WTC11 (cell line): ENCODE data around the gene PLTP. TPM values are rescaled to one million over a fixed set of nuclear protein-coding genes. Genes with fewer than 3 reads are reported as not detected.
A peak's percentile ranks its signal among the peaks of the same experiment; 100 is the strongest.

Experiments used
- ESRRA ChIP-seq: sonication (generic); formaldehyde crosslinking; IDR thresholded peaks from 2 replicates; pipeline ENCODE4 v1.8.1; 2022; ENCODE audit warnings: mild to moderate bottlenecking, missing genetic modification reagents, borderline replicate concordance
- FOXK1 ChIP-seq: sonication (generic); formaldehyde crosslinking; IDR thresholded peaks from 2 replicates; pipeline ENCODE4 v1.8.0; 2022; ENCODE audit warnings: mild to moderate bottlenecking, moderate library complexity, missing genetic modification reagents
- JUN ChIP-seq: sonication (generic); formaldehyde crosslinking; IDR thresholded peaks from 2 replicates; pipeline ENCODE4 v1.8.0; 2023; ENCODE audit warnings: mild to moderate bottlenecking, missing genetic modification reagents
- NFATC4 ChIP-seq: fragments of 250-450 bp; sonication (Bioruptor Pico); IDR thresholded peaks from 2 replicates; pipeline ENCODE4 v1.9.0; 2021; ENCODE audit warnings: mild to moderate bottlenecking
- SOX15 ChIP-seq: fragments of 250-450 bp; sonication (Bioruptor Pico); IDR thresholded peaks from 2 replicates; pipeline ENCODE4 v1.9.0; 2021; ENCODE audit warnings: mild to moderate bottlenecking
- ZNF396 ChIP-seq: fragments of 250-450 bp; sonication (Bioruptor Pico); IDR thresholded peaks from 2 replicates; pipeline ENCODE4 v1.8.0; 2021; ENCODE audit warnings: mild to moderate bottlenecking, moderate library complexity, borderline replicate concordance
- total RNA-seq: library from RNA; stranded (reverse); gene quantifications from 3 replicates; pipeline ENCODE4 v1.2.3, GENCODE V29; 2021
- TF ChIP-seq, protein P1 (sequence below): fragments of 250-450 bp; sonication (Bioruptor Pico); IDR thresholded peaks from 2 replicates; pipeline ENCODE4 v1.8.0; 2021; ENCODE audit warnings: mild to moderate bottlenecking
- TF ChIP-seq, protein P2 (sequence below): fragments of 250-450 bp; sonication (Bioruptor Pico); IDR thresholded peaks from 2 replicates; pipeline ENCODE4 v1.9.0; 2021; ENCODE audit warnings: mild to moderate bottlenecking, borderline replicate concordance
- TF ChIP-seq, protein P3 (sequence below): sonication (generic); formaldehyde crosslinking; IDR thresholded peaks from 2 replicates; pipeline ENCODE4 v1.8.0; 2022; ENCODE audit warnings: mild to moderate bottlenecking, missing genetic modification reagents
- TF ChIP-seq, protein P4 (sequence below): sonication (generic); formaldehyde crosslinking; IDR thresholded peaks from 2 replicates; pipeline ENCODE4 v1.8.0; 2023; ENCODE audit warnings: missing genetic modification reagents, mild to moderate bottlenecking, borderline replicate concordance
- TF ChIP-seq, protein P5 (sequence below): sonication (generic); formaldehyde crosslinking; IDR thresholded peaks from 2 replicates; pipeline ENCODE4 v1.8.1; 2023; ENCODE audit warnings: mild to moderate bottlenecking, missing genetic modification reagents, moderate library complexity
- TF ChIP-seq, protein P6 (sequence below): fragments of 250-450 bp; sonication (Bioruptor Pico); conservative IDR thresholded peaks from 2 replicates; pipeline ENCODE4 v1.9.0; 2021; ENCODE audit warnings: mild to moderate bottlenecking
- TF ChIP-seq, protein P7 (sequence below): sonication (generic); formaldehyde crosslinking; IDR thresholded peaks from 2 replicates; pipeline ENCODE4 v1.8.0; 2023; ENCODE audit warnings: missing genetic modification reagents

PLTP gene
- total RNA-seq, 1 experiment from 2014 or later, result 109 TPM

DNA sequence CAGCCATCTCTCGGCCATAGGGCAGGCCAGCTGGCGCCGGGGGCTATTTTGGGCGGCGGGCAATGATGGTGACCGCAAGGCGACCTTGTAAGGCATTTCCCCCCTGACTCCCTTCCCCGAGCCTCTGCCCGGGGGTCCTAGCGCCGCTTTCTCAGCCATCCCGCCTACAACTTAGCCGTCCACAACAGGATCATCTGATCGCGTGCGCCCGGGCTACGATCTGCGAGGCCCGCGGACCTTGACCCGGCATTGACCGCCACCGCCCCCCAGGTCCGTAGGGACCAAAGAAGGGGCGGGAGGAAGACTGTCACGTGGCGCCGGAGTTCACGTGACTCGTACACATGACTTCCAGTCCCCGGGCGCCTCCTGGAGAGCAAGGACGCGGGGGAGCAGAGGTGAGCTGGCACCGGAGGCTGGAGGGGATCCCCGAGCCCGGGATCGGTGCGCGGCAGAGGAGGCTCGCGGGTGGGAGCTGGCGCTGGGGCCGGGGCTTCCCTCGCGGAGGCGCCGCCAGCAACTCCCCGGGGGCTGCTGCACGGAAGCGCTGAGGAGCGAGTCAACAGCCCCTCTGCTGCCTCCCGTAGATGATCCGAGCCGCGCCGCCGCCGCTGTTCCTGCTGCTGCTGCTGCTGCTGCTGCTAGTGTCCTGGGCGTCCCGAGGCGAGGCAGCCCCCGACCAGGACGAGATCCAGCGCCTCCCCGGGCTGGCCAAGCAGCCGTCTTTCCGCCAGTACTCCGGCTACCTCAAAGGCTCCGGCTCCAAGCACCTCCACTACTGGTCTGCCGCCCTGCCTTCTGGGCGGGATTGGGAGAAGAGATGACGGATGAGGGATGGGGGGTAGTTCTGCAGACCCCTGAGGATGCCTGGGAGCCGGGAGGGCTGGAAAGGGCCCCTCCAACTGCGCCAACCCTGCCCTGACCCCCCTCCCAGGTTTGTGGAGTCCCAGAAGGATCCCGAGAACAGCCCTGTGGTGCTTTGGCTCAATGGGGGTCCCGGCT, 20.7 kb downstream of the PLTP start, which contains the start of the genes CTSA and NEURL2 (continued):
- TF ChIP-seq, protein P1, sequence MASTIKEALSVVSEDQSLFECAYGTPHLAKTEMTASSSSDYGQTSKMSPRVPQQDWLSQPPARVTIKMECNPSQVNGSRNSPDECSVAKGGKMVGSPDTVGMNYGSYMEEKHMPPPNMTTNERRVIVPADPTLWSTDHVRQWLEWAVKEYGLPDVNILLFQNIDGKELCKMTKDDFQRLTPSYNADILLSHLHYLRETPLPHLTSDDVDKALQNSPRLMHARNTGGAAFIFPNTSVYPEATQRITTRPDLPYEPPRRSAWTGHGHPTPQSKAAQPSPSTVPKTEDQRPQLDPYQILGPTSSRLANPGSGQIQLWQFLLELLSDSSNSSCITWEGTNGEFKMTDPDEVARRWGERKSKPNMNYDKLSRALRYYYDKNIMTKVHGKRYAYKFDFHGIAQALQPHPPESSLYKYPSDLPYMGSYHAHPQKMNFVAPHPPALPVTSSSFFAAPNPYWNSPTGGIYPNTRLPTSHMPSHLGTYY, result no peak
- TF ChIP-seq, protein P2, sequence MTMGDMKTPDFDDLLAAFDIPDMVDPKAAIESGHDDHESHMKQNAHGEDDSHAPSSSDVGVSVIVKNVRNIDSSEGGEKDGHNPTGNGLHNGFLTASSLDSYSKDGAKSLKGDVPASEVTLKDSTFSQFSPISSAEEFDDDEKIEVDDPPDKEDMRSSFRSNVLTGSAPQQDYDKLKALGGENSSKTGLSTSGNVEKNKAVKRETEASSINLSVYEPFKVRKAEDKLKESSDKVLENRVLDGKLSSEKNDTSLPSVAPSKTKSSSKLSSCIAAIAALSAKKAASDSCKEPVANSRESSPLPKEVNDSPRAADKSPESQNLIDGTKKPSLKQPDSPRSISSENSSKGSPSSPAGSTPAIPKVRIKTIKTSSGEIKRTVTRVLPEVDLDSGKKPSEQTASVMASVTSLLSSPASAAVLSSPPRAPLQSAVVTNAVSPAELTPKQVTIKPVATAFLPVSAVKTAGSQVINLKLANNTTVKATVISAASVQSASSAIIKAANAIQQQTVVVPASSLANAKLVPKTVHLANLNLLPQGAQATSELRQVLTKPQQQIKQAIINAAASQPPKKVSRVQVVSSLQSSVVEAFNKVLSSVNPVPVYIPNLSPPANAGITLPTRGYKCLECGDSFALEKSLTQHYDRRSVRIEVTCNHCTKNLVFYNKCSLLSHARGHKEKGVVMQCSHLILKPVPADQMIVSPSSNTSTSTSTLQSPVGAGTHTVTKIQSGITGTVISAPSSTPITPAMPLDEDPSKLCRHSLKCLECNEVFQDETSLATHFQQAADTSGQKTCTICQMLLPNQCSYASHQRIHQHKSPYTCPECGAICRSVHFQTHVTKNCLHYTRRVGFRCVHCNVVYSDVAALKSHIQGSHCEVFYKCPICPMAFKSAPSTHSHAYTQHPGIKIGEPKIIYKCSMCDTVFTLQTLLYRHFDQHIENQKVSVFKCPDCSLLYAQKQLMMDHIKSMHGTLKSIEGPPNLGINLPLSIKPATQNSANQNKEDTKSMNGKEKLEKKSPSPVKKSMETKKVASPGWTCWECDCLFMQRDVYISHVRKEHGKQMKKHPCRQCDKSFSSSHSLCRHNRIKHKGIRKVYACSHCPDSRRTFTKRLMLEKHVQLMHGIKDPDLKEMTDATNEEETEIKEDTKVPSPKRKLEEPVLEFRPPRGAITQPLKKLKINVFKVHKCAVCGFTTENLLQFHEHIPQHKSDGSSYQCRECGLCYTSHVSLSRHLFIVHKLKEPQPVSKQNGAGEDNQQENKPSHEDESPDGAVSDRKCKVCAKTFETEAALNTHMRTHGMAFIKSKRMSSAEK (CRISPR knock-in tag), result no peak
- TF ChIP-seq, protein P3, sequence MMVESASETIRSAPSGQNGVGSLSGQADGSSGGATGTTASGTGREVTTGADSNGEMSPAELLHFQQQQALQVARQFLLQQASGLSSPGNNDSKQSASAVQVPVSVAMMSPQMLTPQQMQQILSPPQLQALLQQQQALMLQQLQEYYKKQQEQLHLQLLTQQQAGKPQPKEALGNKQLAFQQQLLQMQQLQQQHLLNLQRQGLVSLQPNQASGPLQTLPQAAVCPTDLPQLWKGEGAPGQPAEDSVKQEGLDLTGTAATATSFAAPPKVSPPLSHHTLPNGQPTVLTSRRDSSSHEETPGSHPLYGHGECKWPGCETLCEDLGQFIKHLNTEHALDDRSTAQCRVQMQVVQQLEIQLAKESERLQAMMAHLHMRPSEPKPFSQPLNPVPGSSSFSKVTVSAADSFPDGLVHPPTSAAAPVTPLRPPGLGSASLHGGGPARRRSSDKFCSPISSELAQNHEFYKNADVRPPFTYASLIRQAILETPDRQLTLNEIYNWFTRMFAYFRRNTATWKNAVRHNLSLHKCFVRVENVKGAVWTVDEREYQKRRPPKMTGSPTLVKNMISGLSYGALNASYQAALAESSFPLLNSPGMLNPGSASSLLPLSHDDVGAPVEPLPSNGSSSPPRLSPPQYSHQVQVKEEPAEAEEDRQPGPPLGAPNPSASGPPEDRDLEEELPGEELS, result peak; percentile 85; the same call in 1 of the 2 replicates
- TF ChIP-seq, protein P4, sequence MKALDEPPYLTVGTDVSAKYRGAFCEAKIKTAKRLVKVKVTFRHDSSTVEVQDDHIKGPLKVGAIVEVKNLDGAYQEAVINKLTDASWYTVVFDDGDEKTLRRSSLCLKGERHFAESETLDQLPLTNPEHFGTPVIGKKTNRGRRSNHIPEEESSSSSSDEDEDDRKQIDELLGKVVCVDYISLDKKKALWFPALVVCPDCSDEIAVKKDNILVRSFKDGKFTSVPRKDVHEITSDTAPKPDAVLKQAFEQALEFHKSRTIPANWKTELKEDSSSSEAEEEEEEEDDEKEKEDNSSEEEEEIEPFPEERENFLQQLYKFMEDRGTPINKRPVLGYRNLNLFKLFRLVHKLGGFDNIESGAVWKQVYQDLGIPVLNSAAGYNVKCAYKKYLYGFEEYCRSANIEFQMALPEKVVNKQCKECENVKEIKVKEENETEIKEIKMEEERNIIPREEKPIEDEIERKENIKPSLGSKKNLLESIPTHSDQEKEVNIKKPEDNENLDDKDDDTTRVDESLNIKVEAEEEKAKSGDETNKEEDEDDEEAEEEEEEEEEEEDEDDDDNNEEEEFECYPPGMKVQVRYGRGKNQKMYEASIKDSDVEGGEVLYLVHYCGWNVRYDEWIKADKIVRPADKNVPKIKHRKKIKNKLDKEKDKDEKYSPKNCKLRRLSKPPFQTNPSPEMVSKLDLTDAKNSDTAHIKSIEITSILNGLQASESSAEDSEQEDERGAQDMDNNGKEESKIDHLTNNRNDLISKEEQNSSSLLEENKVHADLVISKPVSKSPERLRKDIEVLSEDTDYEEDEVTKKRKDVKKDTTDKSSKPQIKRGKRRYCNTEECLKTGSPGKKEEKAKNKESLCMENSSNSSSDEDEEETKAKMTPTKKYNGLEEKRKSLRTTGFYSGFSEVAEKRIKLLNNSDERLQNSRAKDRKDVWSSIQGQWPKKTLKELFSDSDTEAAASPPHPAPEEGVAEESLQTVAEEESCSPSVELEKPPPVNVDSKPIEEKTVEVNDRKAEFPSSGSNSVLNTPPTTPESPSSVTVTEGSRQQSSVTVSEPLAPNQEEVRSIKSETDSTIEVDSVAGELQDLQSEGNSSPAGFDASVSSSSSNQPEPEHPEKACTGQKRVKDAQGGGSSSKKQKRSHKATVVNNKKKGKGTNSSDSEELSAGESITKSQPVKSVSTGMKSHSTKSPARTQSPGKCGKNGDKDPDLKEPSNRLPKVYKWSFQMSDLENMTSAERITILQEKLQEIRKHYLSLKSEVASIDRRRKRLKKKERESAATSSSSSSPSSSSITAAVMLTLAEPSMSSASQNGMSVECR (CRISPR knock-in tag), result peak; percentile 98
- TF ChIP-seq, protein P5, sequence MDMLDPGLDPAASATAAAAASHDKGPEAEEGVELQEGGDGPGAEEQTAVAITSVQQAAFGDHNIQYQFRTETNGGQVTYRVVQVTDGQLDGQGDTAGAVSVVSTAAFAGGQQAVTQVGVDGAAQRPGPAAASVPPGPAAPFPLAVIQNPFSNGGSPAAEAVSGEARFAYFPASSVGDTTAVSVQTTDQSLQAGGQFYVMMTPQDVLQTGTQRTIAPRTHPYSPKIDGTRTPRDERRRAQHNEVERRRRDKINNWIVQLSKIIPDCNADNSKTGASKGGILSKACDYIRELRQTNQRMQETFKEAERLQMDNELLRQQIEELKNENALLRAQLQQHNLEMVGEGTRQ (CRISPR knock-in tag), result peak; percentile 100
- TF ChIP-seq FOXK1 (CRISPR knock-in tag) (peak; percentile 96), NFATC4 (CRISPR knock-in tag) (no peak), JUN (CRISPR knock-in tag) (peak; percentile 33; the same call in 1 of the 2 replicates), ZNF396 (CRISPR knock-in tag) (no peak), ESRRA (CRISPR knock-in tag) (peak; percentile 21; the same call in 1 of the 2 replicates), SOX15 (CRISPR knock-in tag) (no peak)
- TF ChIP-seq, protein P6, sequence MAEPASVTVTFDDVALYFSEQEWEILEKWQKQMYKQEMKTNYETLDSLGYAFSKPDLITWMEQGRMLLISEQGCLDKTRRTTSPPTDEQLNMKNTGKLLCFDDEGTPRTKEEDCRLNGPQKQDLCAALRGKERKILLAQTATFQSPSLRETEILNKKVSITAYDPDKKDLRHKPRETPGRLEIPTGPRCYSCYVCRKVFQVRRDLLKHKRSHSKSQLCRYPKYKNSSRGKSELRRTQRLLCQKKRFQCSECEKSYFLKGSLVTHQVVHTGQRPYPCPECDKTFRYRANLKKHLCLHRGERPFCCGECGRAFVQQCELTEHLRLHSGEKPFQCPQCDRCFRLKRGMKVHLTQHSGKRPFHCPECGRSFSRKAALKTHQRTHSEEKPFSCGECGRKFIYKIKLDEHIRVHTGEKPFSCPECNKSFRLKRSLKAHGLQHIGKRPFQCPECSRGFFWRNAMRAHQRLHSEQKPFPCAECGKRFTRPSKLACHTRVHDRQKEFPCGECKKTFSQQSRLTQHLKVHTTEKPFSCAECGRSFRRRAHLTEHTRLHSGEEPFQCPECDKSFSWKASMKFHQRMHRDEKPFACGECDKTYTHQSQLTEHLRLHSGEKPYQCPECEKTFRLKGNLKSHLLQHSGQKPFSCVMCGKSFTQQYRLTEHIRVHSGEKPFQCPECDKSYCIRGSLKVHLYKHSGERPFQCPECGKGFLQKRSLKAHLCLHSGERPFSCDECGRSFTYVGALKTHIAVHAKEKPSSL (CRISPR knock-in tag), result no peak
- TF ChIP-seq, protein P7, sequence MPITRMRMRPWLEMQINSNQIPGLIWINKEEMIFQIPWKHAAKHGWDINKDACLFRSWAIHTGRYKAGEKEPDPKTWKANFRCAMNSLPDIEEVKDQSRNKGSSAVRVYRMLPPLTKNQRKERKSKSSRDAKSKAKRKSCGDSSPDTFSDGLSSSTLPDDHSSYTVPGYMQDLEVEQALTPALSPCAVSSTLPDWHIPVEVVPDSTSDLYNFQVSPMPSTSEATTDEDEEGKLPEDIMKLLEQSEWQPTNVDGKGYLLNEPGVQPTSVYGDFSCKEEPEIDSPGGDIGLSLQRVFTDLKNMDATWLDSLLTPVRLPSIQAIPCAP (CRISPR knock-in tag), result 0 out of 2 replicates have a peak, but pooled peaks have one; percentile 5
